GM21619 (cell line): ENCODE results near the gene RSU1.

ENCODE experiments used
- ATAC-seq: cut with Tn5 transposase; IDR thresholded peaks from one replicate; pipeline ENCODE4 v1.9.1; 2021; ENCODE audit not compliant: unreplicated experiment

RSU1 gene

GRCh38 chr10:16822726-16823360 is 5.6 kb upstream of the RSU1 start:
- no peak for ATAC-seq

DNA sequence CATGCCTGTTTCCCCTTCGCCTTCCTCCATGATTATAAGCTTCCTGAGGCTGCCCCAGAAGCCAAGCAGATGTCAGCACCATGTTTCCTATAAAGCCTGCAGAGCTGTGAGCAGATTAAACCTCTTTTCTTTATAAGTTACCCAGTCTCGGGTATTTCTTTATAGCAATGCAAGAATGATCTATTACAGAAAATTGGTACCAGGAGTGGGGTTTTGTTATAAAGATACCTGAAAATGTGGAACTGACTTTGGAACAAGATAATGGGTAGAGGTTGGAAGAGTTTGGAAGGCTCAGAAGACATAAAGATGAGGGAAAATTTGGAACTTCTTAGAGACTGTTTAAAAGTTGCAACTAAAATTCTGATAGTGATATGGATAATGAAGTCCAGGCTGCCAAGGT is 4.8 kb upstream of the RSU1 start:
- ATAC-seq, result no peak

DNA sequence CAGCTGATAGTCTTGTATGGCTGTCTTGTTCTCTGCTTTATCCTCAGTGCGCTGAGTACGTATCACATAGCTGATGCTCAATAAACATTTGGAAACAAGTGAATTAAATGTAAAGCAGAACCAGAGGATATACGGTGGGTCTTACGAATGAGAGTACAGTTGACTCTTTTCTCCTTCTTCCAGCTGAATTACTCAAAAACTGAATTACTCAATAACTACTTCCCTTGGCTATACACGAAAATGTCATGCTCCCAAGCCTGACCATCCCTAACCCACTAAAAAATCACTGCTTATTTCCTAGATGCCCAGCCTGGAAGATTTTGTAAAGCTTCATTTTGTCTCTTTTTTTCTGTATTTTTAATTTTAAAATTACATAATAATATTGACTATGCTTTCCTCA is 3.2 kb upstream of the RSU1 start:
- no peak for ATAC-seq

- no peak for ATAC-seq
Measured at GRCh38 chr10:16820018-16820417, 2.8 kb upstream of the RSU1 start.

DNA sequence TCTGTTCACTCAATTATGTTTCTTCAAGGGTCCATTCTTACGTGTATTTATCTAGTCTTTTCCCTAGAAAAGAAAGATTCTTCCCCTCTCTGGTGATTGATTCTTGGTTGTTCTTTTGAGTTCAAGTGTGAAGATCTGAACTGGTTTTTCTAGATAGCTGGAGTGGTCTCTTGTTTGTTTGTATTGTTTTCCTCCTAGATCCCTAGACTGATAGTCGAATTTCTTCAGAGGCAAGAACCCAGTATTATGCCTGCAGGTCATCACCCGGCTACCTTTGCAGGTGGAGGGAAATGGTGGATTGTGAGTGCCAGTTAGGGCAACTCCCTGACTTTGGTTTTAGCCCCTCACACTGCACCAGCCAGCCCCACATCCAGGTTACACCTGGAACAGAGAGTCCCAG is 2.2 kb upstream of the RSU1 start:
- ATAC-seq, result no peak

GRCh38 chr10:16819026-16819425 is 1.8 kb upstream of the RSU1 start:
- no peak for ATAC-seq

GRCh38 chr10:16816830-16817124 is 447 bp downstream of the RSU1 start:
- ATAC-seq, result no peak

GRCh38 chr10:16816171-16816570 is 1.1 kb downstream of the RSU1 start:
- ATAC-seq, result no peak

GRCh38 chr10:16814012-16814411 is 3.2 kb downstream of the RSU1 start:
- ATAC-seq, result no peak

DNA sequence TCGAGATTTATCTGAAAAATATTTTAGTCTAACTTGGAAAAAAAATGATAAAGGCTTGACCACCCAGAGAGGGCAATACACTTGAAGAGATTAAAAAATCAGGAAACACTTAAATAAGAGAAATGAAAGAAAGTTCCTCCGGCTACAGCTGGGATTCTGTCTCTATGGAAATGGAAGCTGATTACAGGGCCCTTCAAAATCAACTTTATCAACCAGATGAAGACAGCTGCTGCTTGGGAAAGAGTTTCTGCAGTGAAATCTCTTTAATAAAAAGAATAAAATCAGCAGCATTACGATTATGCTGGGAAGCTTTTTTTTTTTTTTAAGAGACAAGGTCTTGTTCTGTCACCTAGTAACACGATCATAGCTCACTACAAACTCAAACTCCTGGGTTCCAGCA is 4.5 kb downstream of the RSU1 start:
- ATAC-seq, result no peak

GRCh38 chr10:16811765-16812164 is 5.5 kb downstream of the RSU1 start:
- ATAC-seq, result no peak

DNA sequence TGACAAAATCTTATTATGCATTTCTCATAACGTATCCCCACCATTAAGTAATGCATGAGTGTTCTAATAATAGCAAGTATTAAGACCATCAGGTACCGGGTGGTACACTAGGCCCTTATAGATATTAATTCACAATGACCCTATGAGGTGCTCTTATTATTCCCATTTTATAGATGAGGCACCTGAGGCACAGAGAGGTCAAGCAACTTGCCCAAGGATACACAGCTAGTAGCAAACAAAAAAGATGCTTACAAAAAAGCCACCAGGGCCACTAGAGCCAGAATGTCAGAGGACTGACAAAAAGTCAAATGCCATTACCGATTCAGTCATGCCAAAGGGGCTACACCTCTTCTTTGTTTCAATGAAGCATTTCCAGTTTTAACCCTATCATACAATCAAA is 5.9 kb downstream of the RSU1 start:
- ATAC-seq, result no peak

GRCh38 chr10:16809074-16809718 is 8.0 kb downstream of the RSU1 start:
- peak; percentile 86 for ATAC-seq

GRCh38 chr10:16804123-16804522 is 13.1 kb downstream of the RSU1 start:
- ATAC-seq, result no peak

DNA sequence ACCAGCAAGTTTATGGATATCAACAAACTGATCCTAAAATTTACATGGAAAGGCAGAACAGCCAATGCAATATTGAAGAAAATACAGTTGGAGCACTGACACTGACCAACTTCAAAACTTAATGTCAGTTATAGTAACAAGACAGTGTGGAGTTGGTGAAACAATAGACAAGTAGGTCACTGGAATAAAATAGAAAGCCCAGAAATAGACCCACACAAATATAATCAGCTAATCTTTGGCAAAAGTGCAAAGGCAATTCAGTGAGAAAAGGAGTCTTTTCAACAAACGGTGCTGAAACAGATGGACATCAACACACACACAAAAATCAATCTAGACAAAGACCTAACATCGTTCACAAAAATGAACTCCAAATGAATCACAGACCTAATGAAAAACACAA is 13.8 kb downstream of the RSU1 start:
- ATAC-seq, result no peak

GRCh38 chr10:16799621-16800020 is 17.6 kb downstream of the RSU1 start:
- peak; percentile 82 for ATAC-seq

DNA sequence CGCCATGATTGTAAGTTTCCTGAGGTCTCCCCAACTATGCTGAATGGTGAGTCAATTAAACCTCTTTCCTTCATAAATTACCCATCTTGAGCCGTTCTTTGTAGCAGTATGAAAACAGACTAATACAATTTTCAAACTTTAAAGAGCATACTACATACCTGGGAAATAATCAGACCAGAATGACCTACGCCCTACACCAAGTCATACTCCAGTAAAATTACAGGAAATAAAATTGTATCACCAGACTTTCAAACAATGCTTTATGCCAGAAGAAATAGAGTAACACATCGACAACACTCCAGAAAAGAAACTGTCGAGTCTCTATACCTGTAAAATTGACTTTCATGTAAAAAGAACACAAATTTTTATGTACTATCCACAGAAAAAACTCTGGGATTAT is 18.7 kb downstream of the RSU1 start:
- no peak for ATAC-seq

- ATAC-seq, result no peak
Measured at GRCh38 chr10:16795410-16796073, 21.7 kb downstream of the RSU1 start.

DNA sequence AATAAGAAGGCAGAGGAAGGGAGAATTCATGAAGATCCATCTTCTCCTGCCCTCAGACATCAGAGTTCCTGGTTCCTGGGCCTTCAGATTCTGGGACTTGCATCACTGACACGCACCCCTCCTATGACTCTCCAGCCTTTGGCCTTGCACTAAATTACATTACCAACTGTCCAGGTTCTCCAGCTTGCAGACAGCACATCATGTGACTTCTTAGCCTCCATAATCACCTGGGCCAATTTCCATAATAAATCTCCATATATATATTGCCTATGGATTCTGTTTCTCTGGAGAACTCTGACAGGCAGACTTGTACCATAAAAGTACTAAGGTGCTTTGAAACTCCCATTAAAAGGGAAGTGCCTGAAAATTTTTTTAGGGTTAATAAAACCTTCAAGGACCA is 23.2 kb downstream of the RSU1 start:
- ATAC-seq, result no peak

- ATAC-seq, result no peak
Measured at GRCh38 chr10:16792675-16793074, 24.5 kb downstream of the RSU1 start.

DNA sequence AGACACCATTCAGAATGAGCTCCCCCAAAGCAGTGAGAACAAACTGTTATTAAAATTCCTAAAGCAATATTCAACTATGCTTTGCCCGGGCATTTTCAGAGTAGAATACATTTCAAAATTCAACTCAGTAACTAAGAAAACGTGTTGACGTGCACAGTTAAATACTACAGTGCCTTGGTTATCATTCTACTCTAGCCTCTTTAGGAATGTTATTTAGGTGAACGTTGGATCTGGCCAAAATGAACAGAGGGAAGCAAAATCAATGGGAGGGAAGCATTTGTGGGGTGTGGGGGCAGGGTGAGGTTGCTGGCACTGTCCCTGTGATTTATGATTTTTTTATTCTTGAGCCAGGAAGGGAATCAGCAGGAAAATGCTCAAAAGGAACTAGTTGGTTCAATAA is 27.5 kb downstream of the RSU1 start:
- no peak for ATAC-seq

- ATAC-seq, result no peak
Measured at GRCh38 chr10:16789261-16789660, 28.0 kb downstream of the RSU1 start.

DNA sequence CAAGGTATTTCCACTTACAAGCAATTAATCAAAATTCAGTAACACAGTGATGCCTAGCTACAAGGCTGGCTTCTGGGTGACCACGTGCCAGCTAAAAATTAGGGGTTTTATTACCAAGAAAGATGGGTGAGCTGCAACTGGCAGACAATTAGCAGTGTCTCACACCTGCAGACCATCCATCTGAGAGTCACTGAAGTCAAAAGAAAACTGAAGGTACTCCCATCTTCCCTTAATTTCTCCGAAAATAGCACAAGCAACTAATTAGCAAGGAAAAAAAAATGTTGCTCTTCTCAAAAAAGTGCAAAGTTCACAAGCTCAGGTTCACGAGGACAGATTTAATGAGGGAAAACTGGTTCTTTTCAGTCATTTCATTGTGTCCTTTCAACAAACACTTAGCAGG is 28.4 kb downstream of the RSU1 start:
- ATAC-seq, result no peak
